Activated gamma-delta T cell (primary cell): ENCODE data around the gene NCR3LG1.

Experiments used
- DNase-seq: peaks from one replicate; lab custom pipeline; 2025; lab: John Stamatoyannopoulos, UW

NCR3LG1 gene

GRCh38 chr11:17394743-17395390, 43.3 kb downstream of the NCR3LG1 start:
- DNase-seq: no peak

DNA sequence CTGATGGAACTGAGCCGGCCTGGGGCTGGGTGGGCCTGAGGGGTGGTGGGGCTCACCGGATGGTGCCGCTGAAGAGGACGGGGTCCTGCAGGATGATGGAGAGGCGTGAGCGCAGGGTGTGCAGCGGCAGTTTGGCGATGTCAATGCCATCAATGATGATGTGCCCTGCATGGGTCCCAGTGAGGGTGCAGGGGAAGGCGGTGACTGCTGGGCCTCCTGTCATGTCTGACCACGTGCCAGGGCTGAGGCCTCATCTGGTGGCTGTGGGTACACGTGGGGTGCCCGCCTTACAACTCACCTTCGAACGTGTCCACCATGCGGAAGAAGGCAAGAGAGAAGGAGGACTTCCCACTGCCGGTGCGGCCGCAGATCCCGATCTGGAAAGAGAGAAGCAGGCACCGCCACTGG, 44.0 kb downstream of the NCR3LG1 start:
- no peak for DNase-seq

- DNase-seq: no peak
These were observed 44.4 kb downstream of the NCR3LG1 start for GRCh38 chr11:17395978-17396377.

- DNase-seq: no peak
These were observed 45.2 kb downstream of the NCR3LG1 start for GRCh38 chr11:17396598-17397310.

DNA sequence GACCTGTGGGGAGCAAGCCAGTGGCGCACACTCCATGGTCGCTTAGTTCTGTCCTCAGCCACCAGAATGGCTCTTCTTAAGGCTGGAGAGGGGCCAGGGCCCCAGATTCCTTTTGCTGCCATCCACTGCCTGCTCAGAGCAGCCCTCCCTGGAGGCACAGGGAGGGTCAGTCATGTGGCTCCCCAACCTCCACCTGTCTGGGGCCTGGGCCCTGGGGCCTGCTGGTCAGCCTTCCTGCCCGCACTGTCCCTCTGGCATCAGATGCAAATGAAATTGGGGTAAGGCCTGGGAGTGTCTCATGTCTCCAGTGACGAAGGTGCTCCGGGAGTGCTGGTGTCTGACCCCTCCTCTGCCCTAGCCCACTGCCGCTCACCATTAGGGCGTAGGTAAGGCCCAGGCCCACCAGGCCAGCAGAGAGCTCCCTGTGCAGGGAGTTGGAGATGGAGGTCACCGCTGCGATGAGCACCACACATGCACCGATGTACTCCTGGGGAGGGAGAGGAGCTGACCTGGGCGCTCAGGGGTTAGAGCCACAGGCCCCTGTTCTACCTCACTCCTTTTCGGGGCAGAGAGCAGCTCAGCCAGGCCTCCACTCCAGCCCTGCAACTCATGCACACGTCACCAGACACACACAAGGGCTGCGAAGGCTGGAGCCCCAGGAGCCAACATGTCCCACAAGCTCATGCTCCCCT, 45.9 kb downstream of the NCR3LG1 start:
- DNase-seq: no peak

GRCh38 chr11:17399236-17399635, 47.6 kb downstream of the NCR3LG1 start:
- no peak for DNase-seq

- no peak for DNase-seq
These were observed 48.6 kb downstream of the NCR3LG1 start for GRCh38 chr11:17400048-17400775.

GRCh38 chr11:17401316-17401715, 49.7 kb downstream of the NCR3LG1 start:
- DNase-seq: no peak

DNA sequence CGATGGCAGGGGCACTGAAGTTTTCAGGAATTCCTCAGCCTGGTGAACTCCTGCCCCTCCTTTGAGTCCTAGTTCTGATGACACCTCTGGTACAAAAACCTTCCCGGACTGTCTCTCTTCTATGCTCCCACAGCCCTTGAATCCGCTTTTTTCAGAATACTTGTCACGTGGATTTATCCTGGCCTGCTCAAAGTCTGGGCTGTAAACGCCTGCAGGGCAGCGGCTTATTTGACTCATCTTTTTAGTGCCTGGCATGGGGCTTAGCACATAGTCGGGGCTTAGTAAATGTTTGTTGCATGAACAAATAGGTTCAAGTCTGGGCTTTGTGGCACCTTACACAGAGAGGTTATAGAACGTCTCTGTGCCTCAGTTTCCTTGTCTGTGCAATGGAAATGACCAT, 50.2 kb downstream of the NCR3LG1 start:
- DNase-seq: no peak

- DNase-seq: no peak
These were observed 50.9 kb downstream of the NCR3LG1 start for GRCh38 chr11:17402486-17402885.

GRCh38 chr11:17403980-17404759, 52.6 kb downstream of the NCR3LG1 start:
- DNase-seq: no peak

DNA sequence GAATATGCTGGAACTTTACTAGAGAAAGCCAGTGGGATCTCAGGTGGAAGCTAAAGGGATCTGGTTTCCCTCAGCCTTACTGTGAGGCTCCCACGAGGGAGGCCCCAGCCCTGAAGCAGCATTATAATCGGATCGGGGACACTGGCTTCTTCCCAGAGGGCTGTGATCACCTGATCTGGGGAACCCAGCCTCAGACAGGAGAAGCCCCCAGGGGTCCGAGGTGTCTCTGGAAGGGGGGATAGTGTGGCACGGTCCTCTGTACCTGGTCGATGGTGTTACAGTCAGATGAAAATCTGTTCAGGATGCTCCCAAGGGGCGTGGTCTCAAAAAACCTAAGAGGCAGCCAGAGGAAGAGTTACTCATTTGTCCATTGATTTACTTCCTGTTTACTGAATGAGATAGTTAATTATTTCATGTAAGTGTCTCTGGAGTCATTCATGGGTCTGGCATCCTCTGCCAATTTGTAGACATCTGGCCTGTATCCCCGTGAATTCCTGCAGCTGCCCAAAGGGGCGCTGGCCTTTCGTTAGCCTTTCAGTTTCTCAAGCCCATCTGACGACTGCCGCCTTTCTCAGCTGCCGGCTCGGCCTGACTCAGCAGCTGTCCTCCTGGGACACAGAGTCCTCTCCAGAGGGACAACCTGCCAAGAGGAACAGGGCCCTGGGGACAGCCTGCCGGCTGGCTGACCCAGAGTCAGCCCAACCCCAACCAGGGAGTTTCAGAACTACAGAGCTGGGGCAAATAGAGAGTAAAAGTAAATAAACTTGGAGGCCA, 53.8 kb downstream of the NCR3LG1 start:
- no peak for DNase-seq

GRCh38 chr11:17406082-17406817, 54.6 kb downstream of the NCR3LG1 start:
- no peak for DNase-seq

DNA sequence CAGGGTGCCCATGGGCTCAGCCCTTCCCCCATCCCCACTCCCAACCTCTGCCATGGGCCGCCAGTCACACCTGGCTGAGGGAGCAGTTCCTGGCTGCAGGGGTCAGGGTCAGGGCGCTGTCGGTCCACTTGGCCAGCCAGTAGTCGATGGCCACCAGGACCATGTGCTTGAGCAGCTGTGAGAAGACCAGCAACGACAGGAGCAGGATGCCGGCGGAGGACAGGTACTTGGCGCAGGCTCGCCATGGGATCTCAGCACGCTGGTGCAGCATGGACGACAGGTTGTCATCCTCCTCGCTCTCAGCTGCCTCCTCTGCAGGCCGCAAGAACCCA, 55.2 kb downstream of the NCR3LG1 start:
- DNase-seq: no peak

GRCh38 chr11:17407575-17407974, 56.0 kb downstream of the NCR3LG1 start:
- DNase-seq: no peak

GRCh38 chr11:17408026-17408425, 56.4 kb downstream of the NCR3LG1 start:
- no peak for DNase-seq

DNA sequence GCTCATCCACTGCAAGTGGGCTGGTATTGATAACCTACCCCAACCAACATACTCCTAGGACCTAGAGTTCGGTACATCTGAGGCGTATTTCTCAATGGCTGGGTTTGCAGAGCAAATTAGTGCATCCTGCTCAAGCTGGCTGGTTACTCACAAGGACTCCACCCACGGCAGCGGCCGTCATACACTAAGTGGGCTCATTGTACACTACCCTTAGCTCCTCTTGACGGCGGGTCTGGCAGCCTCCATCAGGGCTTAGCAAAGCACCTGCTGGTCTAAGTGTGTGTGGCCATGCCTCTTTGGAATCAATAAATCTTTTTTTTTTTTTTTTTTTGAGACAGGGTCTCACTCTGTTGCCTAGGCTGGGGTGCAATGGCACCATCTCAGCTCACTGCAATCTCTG, 57.0 kb downstream of the NCR3LG1 start:
- DNase-seq: no peak

GRCh38 chr11:17410606-17411379, 59.2 kb downstream of the NCR3LG1 start:
- DNase-seq: no peak

- DNase-seq: no peak
These were observed 59.8 kb downstream of the NCR3LG1 start for GRCh38 chr11:17411418-17411817.
